ENCODE measurements around the gene RP9.

Gene RP9

DNA sequence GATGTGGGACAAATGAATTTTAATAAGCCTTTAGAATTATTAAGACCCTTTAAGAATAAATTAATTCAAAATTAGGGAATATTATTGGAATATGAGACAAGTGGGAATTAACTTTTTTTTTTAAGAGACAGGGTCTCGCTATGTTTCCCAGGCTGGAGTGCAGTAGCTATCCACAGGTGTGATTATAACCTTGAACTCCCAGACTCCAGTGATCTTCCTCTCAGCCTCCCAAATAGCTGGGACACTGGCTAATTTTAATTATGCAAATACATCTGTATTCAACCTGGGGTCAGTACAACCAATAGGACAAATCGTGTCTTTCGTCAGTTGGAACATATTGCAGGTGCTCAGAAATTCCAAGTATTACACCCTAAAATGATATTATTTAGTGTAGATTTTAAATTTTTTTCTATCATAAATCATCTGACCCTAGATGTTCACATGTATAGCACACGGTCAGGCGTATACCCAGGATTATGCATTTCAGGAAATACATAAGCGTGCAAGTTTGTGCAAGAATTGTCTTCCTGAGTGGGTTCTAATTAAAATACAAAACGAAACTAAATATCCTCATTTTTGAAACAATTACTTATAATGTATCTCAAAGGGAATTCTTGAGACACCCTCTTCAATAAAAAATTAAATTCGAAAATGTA lies 47.8 kb downstream of the RP9 start:
- DNase-seq: no peak

DNA sequence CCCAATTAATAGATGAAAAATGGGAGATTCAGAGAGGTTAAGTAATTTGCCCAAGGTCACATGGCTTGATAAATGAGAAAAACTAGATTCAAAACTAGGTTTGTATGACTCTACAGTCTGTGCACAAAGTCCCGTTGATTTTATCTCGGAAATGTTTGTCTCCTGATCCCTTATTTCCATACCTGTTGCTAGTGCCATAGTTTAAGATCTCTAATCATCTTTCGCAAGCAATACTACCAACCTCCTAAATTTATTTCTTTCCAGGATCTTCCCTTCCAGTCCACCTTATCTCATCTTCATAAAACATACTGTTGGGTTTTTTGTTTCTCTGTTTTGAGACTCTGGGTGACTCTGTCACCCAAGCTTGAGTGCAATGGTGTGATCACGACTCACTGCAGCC lies 49.6 kb downstream of the RP9 start:
- DNase-seq: no peak

DNA sequence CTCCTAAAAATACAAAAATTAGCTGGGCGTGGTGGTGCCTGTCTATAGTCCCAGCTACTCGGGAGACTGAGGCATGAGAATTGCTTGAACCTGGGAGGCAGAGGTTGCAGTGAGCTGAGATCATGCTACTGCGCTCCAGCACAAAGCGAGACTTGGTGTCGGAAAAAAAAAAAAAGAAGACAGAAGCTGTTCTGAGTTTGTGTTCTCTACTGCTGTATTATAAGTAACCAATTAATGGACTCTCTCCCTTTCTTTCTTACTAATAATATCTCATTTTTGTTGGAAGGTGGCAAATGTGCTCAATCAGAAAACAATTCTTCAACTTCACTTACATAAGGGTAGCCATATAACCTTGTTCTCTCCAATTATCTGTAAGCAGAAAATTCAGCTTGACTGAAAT lies 54.0 kb downstream of the RP9 start:
- DNase-seq: no peak

DNA sequence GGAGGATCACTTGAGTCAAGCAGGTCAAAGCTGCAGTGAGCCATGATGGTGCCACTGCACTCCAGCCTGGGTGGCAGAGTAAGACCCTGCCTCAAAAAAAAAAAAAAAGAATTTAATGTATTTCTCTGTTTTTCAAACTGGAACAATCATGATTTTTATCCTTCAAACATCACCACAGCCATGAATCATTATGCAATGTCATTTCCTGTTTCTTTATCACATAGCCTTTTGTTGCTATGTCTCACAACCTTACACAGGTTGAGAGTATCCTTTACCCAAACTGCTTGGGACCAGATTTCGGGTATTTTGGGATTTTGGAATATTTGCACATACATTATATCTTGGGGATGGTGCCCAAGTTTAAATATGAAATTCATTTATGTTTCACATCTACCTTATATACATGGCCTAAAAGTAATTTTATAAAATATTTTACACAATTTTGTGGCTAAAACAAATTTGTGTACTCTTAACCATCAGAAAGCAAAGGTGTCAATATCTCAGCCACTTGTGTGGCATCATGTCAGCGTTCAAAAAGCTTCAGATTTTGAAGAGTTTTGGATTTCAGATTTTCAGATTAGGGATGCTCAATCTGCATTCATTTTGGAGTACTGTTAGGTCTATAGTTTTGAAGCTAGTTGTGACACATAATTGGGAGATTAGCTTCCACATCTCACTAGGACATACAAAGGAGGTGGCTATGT lies 54.8 kb downstream of the RP9 start:
- DNase-seq: peak; percentile 53

DNA sequence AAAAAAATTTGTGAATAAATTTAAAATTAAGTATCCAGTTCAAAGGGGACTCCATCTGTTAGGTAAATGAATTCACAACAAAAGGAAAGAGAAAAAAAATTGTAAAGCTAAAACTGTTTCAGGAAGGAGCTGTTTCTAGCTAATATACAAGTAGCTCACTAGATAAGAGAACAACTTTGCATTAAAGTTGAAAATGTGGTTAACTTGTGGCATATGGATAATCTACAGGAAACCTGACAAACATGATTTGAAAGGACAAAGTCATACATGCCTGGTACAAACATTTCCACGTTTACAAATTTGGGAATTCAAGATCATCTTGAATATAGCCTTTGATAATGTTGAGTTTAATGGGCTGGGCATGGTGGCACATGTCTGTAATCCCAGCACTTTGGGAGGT lies 55.5 kb downstream of the RP9 start:
- DNase-seq: no peak

DNA sequence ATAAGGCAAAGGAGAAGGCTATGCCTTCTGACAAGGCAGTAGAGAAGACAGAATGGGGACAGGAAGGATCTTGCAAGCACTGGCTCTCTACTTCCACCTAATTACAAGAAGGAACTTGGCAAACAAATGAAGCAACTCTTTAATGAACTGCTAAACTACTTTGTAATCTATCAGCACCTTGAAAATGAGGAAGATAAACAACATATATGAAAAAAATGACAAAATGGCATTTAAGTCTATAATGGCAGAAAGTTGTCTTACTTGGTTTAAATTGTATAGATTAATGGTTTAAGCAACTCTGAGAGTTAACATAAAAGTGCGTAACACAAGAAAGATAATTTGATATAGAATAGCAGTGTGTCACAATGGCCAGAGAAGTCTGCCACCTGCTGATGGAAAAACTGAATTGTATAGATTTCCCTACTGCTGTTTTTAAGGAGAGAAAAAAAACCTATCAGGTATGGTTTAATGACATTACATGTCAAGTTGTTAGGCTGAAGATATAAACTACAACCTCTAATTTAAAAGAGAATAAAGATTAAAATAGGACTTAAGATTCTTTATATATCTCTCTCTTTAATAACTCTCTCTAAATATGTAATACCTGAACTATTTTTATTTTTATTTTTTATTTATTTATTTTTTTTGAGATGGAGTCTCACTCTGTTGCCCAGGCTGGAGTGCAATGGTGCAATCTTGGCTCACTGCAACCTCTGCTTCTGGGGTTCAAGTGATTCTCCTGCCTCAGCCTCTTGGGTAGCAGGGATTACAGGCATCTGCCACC lies 58.5 kb downstream of the RP9 start:
- DNase-seq: peak; percentile 74

DNA sequence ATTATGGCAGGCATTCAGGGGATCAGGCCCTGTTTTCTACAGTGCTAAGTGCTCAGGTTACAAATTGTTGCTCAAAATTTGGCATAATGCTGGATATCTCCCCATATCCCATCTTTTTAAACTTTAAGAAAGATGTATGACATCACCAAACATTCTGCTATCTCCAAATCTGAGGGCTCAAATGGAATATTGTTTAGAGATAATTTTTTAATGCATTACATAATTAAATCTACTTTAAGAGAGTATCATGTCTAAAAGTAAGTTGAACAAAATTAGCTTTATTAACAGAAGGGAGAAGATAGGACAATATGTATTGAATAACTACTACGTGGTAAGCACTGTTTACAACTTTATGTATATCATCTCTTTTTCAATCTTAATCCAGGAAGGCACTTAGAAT lies 60.5 kb downstream of the RP9 start:
- no peak for DNase-seq

DNA sequence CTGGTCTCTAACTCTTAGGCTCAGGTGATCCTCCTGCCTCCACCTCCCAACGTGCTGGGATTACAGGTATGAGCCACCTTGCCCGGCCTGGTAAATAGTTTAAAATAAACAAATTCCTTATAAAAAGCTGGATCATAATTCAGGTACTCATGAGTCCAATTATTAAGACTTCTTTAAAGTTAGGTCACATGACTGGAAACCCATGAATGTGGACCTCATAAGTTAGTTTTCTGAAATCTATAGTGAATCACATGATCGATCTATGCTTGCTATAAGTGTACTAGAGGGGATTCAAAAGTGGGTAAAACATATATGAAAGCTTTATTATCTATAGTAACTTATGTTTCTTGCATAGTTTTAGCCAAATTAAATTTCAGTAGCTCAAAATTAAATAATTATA lies 60.9 kb downstream of the RP9 start:
- DNase-seq: no peak

DNA sequence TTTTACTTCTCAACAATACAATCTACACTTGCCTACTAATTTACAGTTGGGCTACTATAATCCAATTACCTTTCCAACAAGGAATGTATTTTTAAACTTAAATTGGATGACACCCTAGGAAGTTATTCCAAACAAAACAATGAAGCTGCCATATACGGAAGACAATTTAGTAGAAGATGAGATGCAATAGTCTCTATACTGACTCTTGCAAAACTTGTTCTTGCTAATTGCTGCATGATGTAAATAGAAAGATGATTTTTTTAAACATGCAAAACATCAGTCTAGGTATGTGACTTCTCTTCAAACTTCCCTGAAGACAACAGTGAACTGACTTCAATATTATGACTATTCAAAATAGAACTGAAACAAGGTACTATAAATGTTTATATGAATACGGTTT lies 64.2 kb downstream of the RP9 start:
- DNase-seq: no peak
